Skeletal muscle cell (primary cell): ENCODE measurements around the gene RGS9.
"Not testable (repeated sequence)": the region's sequence is repeated elsewhere in the genome, so short reads cannot be mapped to it uniquely, and the experiment has no call there.

ENCODE experiments used
- DNase-seq: peaks from one replicate; pipeline ENCODE4 v3.0.0-alpha.2; 2010; ENCODE audit warnings: low read depth
- H3K4me3 ChIP-seq: 2 replicates; pipeline ENCODE4 v1.5.1; 2011; ENCODE audit warnings: low read depth, mild to moderate bottlenecking, control low read depth, low read length, moderate library complexity

RGS9 gene

DNA sequence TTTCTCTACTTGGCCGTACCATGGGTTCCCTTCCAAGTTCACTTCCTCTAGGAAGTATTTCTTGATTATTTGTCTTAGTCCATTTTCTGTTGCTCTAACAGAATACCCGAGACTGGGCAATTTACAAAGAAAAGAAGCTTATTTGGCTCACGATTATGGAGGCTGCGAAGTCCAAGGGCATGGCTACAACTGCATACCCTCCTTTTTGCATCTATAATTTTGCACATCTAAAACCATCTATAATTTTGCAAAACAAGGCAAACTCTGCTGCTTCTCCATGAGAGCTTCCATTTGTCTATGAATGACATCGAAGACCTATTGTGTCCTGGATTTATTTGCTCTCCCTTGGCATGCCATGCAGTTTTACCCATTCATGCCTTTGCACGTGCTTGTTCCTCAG lies 27.6 kb upstream of the RGS9 start:
- H3K4me3 ChIP-seq, result no peak overlapping the region
- no peak for DNase-seq

DNA sequence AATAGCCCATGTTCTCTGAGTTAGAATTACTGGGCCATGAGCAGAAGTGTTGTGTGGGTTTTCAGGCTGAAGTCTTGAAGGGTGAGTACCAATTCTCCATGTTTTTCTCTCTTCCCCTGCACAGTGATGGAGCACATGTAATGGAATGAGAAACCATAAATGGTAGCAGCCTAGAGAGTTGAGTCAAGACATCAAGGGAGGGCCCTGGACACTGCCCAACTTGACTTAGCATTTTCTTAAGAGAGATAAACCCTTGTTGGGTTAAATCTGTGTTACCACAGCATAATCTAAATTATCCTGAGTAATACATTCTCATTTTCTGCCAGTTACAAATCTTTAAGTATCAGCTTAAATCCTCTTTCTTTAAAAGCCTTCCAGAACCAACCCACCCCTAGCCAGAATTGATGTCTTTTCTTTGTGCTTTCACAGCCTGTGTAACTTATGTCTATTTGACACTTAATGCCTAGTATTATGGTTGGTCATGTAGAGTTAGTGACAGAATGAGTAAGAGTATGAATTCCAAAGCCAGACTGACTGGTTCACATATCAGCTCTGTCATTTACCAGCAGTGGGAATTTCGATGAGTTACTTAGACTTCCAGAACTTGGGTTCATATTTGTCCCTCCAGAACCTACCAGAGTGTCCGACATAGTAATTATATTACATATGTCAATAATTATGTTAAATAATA lies 27.0 kb upstream of the RGS9 start:
- H3K4me3 ChIP-seq, result no peak overlapping the region
- DNase-seq, result no peak

DNA sequence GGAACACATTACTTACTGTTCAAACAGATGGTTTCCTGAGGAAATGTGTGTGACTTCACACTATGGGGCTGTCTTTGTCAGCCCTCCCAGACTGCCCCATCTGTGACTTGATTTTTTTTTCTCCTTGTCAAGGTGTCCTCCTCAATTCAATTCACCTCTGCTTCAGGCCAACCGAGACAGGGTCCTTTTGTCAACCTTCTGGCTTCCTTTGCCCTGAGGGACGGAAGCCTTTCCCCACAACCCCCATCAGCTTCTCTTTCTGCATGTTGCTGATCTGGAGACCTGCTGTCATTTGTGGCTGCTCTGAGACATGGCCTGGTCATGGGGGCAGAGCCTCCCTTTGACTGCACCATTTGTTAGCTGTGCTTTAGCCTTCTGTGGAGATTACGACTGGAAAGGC lies 21.3 kb upstream of the RGS9 start:
- no peak overlapping the region for H3K4me3 ChIP-seq
- DNase-seq, result no peak

DNA sequence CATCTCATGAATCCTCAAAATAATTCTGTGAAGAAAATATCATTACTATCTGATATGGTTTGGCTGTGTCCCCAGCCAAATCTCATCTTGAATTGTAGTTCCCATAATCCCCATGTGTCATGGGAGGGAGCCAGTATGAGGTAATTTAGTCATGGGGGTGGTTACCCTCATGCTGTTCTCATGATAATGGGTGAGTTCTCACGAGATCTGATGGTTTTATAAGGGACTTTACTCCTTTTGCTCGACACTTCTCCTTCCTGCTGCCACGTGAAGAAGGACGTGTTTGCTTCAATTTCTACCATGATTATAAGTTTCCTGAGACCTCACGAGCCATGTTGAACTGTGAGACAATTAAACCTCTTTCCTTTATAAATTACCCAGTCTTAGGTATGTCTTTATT lies 20.7 kb upstream of the RGS9 start:
- H3K4me3 ChIP-seq, DNase-seq: not testable (repeated sequence)

DNA sequence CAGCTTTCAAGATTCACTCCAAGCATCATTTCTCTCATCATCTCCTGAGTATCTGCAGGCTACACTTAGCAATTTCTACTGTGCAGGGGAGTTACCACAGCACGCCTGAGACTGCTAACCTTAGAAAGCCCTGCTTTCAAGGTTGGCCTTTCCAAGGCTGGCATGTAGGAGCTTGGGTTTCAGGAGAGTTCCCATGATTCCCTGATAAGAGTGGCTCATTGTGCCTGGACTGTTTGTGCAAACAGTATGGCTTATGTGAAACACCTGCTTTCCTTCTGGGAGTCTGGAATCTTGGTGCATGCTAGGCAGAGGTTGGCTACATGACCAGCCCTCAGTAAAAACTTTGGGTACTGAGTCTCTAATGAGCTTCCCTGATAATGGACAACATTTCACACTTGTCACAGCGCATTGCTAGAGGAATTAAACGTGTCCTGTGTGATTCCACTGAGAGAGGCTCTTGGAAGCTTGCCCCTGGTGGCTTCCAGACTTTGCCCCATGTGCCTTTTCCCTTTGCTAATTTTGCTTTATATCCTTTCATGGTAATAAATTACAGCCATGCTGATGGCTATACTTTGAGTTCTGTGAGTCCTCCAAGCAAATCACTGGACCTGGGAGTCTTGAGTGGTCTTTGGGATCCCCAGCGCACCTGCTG lies 19.7 kb upstream of the RGS9 start:
- DNase-seq, result no peak
- no peak overlapping the region for H3K4me3 ChIP-seq

DNA sequence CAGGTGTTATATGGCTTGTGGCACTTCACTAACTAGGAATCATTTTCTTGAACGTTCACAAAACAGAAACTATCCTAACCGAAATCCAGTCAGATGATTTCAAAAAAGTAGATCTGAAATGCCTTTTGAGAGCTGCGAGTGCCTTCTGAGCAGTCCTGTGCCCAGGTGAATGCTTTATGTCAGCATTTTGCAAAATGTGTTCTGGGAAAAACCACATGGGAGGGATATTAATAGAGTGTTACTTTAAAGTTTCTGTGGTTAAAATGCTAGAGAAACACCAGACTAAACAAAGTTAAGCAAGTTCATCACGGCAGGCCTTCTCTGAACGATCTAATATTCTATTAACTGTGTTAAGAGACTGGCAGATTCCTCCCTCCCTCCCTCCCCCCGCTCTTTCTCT lies 15.8 kb upstream of the RGS9 start:
- H3K4me3 ChIP-seq, result no peak overlapping the region
- no peak for DNase-seq

DNA sequence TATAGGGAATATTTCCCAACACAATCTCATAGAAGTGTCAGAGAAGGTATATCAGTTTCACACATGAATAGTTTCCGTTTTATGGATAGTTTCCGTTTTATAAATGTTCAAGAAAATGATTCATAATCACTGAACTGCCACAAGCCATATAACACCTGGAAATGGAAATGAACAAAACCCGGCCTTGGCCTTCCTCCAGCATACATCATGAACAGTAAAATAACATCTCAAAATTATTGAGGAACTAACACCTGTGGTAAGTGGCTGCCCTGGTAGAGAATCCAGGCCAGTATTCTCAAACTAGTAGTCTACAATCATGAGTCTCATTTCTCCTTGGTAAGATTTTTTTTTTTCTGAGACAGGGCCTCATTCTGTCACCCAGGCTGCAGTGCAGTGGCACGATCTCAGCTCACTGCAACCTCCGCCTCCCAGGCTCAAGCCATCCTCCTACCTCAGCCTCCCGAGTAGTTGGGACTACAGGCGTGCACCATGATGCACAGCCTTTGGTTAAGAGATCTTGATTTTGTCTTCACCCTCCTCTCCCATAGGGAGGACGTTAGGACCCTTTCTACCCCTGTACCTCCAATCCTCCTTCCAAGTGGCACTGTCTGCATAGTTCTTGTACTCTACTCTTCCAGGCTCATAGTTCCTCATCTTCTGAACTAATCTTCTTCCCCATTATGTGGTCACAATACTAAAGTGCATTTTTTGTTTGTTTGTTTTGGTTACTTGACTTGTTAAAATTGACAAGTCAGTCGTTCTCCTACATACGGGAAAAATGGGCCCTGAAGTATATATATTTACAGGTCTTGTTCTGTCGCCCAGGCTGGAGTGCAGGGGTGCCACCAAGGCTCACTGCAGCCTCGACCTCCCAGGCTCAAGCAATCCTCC lies 15.0 kb upstream of the RGS9 start:
- H3K4me3 ChIP-seq, result peak overlapping the region; percentile 71
- no peak for DNase-seq

DNA sequence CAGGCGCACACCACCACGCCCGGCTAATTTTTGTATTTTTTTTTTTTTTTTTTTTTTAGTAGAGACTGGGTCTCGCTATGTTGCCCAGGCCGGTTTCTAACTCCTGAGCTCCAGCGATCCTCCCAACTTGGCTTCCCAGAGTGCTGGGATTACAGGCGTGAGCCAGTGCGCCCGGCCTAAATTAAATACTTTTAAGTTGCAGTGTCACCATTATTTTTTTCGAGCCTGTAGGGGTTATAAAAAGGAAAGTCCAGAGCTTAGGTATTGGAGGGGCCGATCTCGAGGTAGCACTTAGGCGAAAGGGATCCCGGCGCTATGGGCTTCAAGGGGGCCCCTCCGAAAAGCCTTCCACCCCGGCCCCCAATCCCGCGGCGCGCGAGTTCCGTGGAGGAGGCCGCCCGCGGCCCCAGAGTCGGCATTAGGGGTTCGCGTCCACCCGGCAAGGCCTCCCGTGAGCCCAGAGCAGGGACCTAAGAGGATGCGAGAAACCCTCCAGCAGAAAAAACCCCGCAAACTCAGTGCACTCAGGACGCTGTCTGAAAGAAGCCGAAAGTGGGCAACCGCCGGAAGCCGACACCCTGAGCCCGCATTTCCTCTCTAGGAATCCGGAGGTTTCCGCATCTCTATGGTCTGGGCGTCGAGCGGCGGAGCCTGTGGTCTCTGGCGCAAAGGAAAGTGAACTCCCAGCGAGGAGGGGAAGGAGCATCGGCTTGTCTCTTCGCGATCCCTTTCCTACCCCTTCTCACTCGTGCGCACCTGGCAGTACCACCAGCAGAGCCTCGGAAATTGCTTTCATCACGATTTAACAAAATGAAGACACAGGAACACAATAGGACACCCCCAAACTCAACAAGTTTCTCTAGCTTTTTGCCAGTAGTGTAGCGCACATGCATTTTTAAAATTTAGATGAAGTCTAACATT lies 14.1 kb upstream of the RGS9 start:
- DNase-seq, result peak; percentile 68
- H3K4me3 ChIP-seq, result peak overlapping the region; percentile 71

DNA sequence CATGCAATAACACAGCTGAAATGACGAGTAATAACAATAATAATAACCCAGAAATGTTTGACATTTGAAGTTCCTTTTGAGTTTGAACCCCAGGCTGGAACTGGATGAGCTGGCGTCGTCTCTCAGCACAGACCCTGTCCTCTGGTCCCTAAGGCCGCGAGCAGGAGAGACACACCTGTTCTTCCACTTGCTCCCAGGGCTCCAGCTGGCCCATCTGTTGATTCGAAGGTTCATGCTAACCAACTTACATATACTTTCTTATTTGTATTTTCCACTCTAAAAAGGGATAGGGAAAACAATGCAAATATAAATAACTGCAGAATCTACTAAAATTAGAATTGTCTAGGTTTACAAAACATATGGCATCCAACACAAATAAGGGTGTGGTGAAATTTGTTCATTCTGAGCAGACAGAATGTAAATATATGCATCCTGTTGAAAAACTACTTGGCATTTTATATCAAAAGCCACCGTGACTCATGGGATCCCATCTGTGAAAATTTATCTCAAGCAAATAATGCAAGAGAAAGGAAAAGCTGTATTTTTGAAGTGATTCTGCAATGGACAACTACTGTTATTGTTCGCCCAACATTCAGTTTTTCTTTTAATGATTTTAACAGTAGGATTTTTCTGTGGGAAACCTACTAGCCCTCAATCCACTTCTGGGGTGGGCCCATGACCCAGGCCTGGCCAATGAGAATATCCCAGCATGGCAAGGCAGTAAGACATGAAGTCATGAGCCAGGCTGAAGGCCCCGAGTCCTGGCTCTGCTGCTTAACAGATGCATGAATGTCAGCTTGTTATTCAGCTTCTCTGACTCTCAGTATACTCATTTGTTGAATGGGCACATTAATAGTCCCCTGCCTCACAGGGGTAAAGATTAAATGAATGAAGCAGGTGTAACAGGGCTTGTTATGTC lies 13.2 kb upstream of the RGS9 start:
- H3K4me3 ChIP-seq, result no peak overlapping the region
- no peak for DNase-seq

DNA sequence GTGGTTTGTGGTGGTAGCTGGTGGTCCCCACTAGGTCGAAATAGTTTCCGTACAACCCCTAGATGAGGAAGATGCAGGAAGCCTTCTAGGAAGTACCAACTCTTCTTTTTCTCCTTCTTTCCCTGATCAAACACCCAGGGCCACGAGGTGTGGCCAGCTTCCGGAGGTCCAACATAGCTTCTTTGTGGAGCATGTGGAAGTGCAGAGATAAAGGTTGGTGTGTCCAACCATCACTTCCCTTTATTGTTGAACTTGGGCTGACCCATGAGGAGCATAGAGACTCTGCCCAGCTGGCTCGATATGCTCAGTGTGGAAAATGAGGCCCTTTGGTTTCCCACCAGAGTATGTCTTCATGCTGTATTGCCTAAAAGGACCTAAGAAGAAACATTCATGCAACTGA lies 6.3 kb upstream of the RGS9 start:
- H3K4me3 ChIP-seq, result no peak overlapping the region
- no peak for DNase-seq

DNA sequence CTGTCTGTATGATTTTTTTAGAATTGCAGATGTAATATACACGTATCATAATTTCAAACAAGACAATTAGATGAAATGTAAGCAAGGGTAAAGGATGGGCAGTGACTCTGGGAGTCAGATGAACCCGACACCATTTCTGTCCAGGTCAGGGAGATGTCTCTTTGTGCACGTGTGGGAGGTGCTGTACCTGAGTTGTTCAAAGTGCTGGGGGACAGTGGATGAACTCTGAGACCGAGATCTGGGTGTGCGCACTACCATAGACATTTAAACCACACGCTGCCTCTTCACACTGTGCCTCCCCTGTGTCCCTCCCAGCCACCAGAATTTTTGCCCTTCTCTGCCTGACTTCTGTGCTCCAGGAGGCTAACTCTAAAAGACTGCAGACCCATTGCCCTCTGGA lies 5.9 kb upstream of the RGS9 start:
- no peak for DNase-seq

DNA sequence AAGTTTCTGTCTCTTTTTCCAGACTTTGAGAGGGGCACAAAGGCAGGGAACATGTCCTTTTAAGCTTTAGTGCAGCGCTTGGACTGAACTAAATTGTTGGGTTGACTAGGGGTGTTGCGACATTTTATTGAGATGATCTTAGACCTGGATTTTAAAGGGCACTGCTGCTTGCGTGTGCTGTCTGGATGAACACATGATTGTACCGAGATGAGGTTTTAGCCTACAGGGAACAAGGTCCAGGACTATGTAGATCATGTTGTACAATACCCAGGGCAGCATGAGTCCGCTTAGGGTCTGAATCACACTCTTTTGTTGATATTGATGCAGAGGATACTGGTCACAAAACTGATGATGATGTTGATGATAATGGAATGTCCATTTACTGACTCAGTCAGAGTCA lies 5.2 kb upstream of the RGS9 start:
- H3K4me3 ChIP-seq, result no peak overlapping the region
- peak; percentile 96 for DNase-seq

More for the DNA sequence above, 5.9 kb upstream of the RGS9 start:
- no peak overlapping the region for H3K4me3 ChIP-seq

DNA sequence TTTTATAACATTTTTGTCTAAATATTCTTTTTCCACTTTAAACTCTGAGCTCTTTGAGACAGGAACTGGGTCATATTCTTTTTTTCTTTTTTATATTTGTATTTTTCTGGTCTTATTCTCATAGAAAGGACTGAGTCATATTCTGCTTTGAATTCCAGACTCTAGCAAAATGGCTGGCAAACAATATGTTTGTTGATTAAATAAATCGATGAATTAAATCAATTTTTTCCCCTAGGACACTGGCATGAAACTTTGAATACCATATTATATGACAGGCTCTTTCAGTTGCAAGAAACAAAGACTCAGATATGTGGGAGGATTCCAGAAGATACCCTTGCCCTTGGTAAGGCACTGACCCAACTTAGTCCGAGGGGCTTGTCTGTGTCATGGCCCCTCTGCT lies 3.1 kb upstream of the RGS9 start:
- no peak for DNase-seq
- H3K4me3 ChIP-seq, result no peak overlapping the region

DNA sequence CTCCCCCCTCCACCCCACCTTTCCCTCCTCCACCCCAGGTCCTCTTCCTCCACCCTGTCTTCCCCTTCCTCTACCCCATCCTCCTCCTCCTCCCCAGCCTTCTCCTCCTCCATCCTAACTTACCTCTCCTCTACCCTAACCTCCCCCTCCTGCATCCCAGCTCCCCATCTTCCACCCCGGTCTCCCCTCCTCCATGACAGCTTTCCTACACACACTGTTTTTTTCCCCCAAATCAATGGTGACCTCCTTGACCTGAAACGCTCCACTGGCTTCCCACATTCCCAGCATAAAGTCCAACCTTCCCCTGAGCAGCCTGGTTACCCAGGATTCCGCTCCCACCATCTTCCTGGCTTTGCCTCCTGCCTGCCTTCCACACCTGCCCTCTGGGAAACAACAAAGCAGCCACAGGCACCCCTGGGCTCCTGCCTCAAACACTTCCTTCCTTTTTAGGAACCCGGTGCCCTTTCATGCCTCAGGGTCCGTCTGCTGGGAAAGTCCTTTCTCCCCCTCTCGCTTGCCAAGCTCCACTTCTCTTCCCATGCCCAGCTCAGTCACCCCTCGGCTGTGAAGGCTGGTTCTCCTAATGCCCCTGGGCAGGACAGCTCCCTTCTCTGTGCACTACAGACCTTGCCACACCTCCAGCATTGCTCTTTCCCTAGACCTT lies 2.1 kb downstream of the RGS9 start:
- no peak for DNase-seq
- H3K4me3 ChIP-seq, result no peak overlapping the region

DNA sequence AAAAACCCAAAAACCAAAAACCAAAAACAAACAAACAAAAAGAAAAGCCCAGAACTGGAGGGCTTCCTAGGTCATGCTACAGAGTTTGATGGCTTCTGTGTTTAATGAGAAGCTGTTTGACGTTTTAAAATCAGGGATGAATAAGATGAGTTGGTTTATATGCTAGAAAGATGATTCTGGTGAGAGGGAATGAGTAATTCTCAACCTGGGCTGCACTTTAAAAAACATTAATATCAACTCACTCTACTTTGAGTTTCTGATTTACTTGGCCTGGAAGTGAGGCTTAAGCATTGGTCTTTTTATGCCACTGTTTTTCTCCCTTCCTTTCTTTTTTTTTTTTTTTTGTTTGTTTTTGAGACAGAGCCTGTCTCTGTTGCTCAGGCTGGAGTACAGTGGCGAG lies 5.1 kb downstream of the RGS9 start:
- DNase-seq, result no peak
- no peak overlapping the region for H3K4me3 ChIP-seq

DNA sequence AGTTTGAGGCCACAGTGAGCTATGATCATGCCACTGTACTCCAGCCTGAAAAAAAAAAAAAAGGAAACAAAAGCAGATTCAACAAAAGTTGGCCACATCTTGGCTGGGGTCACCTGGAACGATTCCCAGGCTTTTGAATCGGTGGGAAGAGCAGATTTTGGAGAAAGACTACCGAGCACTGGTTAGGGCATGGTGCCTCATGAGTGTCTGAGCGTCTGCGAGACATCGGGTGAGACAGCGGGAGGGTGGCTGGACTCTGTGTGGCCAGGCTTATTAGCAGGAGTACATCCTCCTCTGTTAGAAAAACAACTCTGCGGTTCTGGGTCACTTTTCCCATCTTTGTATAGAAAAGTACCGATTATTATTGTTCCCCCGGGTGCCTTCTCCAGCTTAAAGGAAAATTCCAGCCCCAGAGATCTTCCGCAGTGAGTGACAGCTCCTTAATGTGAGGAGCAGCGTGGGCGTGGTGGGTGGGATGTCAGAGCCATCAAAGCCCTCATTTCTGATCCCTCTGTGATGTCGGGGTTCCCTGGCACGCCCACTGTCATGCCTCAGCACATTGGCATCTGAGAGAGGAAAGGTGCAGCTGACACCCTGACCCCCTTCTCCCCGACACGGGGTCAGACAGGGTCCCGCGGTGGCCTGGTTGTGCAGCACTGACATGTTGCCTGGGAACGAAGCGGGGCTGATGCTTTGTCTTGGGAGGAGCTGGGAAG lies 6.9 kb downstream of the RGS9 start:
- DNase-seq, result no peak

DNA sequence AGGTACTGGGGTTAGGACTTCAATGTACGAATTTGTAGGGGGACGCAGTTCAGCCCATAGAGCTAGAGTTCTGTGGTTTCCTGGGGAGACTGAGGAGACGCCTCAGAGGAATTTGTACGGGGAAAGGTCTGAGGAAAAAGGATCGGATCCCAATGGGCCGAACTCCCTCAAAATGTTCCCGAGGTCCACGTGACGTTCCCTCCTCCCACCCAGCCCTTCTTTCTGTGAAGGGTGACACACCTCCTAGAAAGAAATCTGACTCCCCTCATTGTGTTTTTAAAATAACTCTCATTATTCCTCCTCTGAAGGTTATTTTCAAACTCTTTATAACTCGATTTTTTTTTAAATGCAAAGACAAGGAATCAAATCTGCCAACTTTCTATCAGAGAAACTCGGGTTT lies 8.6 kb downstream of the RGS9 start:
- no peak overlapping the region for H3K4me3 ChIP-seq
- DNase-seq, result no peak

More for the DNA sequence above, 6.9 kb downstream of the RGS9 start:
- no peak overlapping the region for H3K4me3 ChIP-seq
